H1 (cell line): Measurements from ENCODE around the gene MBNL3. TPM values are rescaled to one million over a fixed set of nuclear protein-coding genes. Genes with fewer than 3 reads are reported as not detected.
A peak's percentile ranks its signal among the peaks of the same experiment; 100 is the strongest.

Source experiments
- CTCF ChIA-PET: fragments of 300-600 bp; sonication (Branson Sonifier 250); formaldehyde crosslinking; loops from one replicate; lab custom pipeline; 2021; ENCODE audit not compliant: partially characterized antibody; lab: Charles Lee
- POLR2A ChIA-PET: fragments of 300-600 bp; sonication (Branson Sonifier 250); formaldehyde crosslinking; loops from one replicate; lab custom pipeline; 2021; ENCODE audit warnings: inconsistent platforms; ENCODE audit not compliant: partially characterized antibody; lab: Charles Lee
- DNase-seq, 2 experiments: peaks; one replicate each; pipeline versions ENCODE4 v3.0.0 to v3.0.0-alpha.2; 2010 to 2022; ENCODE audit warnings: low spot score in 2 of 2, low read depth in 1 of 2, mixed read lengths in 1 of 2
- FAIRE-seq: peaks from 2 replicates; lab custom pipeline; 2011; peaks lifted over from hg19 to GRCh38; lab: Jason Lieb, UNC
- H2AFZ ChIP-seq: 2 replicates; pipeline ENCODE4 v1.8.1; 2012; ENCODE audit warnings: low read length, inconsistent platforms
- H2AK5ac ChIP-seq: 2 replicates; pipeline ENCODE4 v1.6.1; 2013; ENCODE audit warnings: low read depth, low read length
- H2BK120ac ChIP-seq: replicated peaks from 2 replicates; pipeline ENCODE3; 2013; ENCODE audit warnings: low read depth, low read length, inconsistent platforms
- H2BK12ac ChIP-seq: 2 replicates; pipeline ENCODE4 v1.6.1; 2013; ENCODE audit warnings: low read depth, low read length
- H2BK15ac ChIP-seq: 2 replicates; pipeline ENCODE4 v1.6.1; 2013; ENCODE audit warnings: low read length
- H2BK20ac ChIP-seq: 2 replicates; pipeline ENCODE4 v1.6.1; 2013; ENCODE audit warnings: low read length
- H2BK5ac ChIP-seq: 2 replicates; pipeline ENCODE4 v1.6.1; 2013; ENCODE audit warnings: low read depth, low read length
- H3K14ac ChIP-seq: 2 replicates; pipeline ENCODE4 v1.6.1; 2013; ENCODE audit warnings: inconsistent platforms; ENCODE audit not compliant: insufficient read length
- H3K18ac ChIP-seq: 2 replicates; pipeline ENCODE4 v1.6.1; 2013; ENCODE audit warnings: low read length; ENCODE audit errors: extremely low read depth
- H3K23ac ChIP-seq: 2 replicates; pipeline ENCODE4 v1.6.1; 2013; ENCODE audit warnings: inconsistent platforms; ENCODE audit not compliant: insufficient read length
- H3K23me2 ChIP-seq: 2 replicates; pipeline ENCODE4 v1.6.1; 2013; ENCODE audit warnings: low read depth, low read length
- H3K27ac ChIP-seq: 2 replicates; pipeline ENCODE4 v1.6.1; 2011; ENCODE audit warnings: low read depth, low read length, inconsistent platforms
- H3K27me3 ChIP-seq, 4 experiments: replicated peaks in 1 of 4; 1 replicate in 1 of 4; 2 replicates in 3 of 4; pipeline versions ENCODE4 v1.6.1 to v1.8.1; 2011 to 2013; ENCODE audit warnings: low read length in 3 of 4, mild to moderate bottlenecking in 3 of 4, inconsistent platforms in 2 of 4, mixed read lengths in 2 of 4, moderate library complexity in 1 of 4; ENCODE audit not compliant: control insufficient read depth in 3 of 4, insufficient read depth in 3 of 4; ENCODE audit errors: extremely low read depth in 1 of 4
- H3K36me3 ChIP-seq, 4 experiments: 2 replicates each; pipeline versions ENCODE4 v1.6.1 to v1.8.1; 2011 to 2013; ENCODE audit warnings: mild to moderate bottlenecking in 4 of 4, low read length in 3 of 4, moderate library complexity in 2 of 4, control low read depth in 1 of 4, inconsistent platforms in 1 of 4; ENCODE audit not compliant: insufficient read depth in 4 of 4, control insufficient read depth in 2 of 4
- H3K4ac ChIP-seq: replicated peaks from 2 replicates; pipeline ENCODE3; 2013; ENCODE audit warnings: low read length, low read depth, mixed read lengths, inconsistent platforms; ENCODE audit not compliant: insufficient read length
- H3K4me1 ChIP-seq, 4 experiments: replicated peaks in 1 of 4; 1 replicate in 1 of 4; 2 replicates in 3 of 4; pipeline versions ENCODE4 v1.6.1 to v1.8.1; 2011 to 2013; ENCODE audit warnings: low read length in 3 of 4, inconsistent platforms in 2 of 4, mixed read lengths in 1 of 4; ENCODE audit not compliant: insufficient read depth in 4 of 4, control insufficient read depth in 3 of 4
- H3K4me2 ChIP-seq, 2 experiments: 2 replicates each; pipeline versions ENCODE4 v1.6.1 to v1.8.1; 2011 to 2013; ENCODE audit warnings: low read depth in 2 of 2, low read length in 2 of 2, control low read depth in 1 of 2, inconsistent platforms in 1 of 2, mild to moderate bottlenecking in 1 of 2; ENCODE audit not compliant: insufficient read depth in 1 of 2
- H3K4me3 ChIP-seq, 4 experiments: fragments of 200-600, 300-600 bp in 1 of 4; sonication (generic), shearing (Covaris generic), sonication (Bioruptor Twin) in 1 of 4; 2 replicates each; pipeline versions ENCODE4 v1.5.1 to v1.8.1; 2011 to 2016; ENCODE audit warnings: low read length in 4 of 4, low read depth in 3 of 4, control low read depth in 2 of 4, inconsistent platforms in 2 of 4, mild to moderate bottlenecking in 2 of 4, mixed read lengths in 1 of 4, moderate library complexity in 1 of 4; ENCODE audit not compliant: insufficient read depth in 2 of 4; ENCODE audit errors: extremely low read depth in 1 of 4
- H3K56ac ChIP-seq: replicated peaks from 2 replicates; pipeline ENCODE3; 2013; ENCODE audit warnings: low read depth, mild to moderate bottlenecking, mixed read lengths, low read length, inconsistent platforms; ENCODE audit not compliant: insufficient read length
- H3K79me1 ChIP-seq: 2 replicates; pipeline ENCODE4 v1.6.1; 2013; ENCODE audit warnings: low read depth, low read length, control low read depth
- H3K79me2 ChIP-seq, 2 experiments: 2 replicates each; pipeline versions ENCODE4 v1.6.1 to v1.8.1; 2012 to 2013; ENCODE audit warnings: low read length in 2 of 2, mild to moderate bottlenecking in 2 of 2, inconsistent platforms in 1 of 2; ENCODE audit not compliant: insufficient read depth in 2 of 2, control insufficient read depth in 1 of 2
- H3K9ac ChIP-seq, 4 experiments: replicated peaks in 1 of 4; 1 replicate in 1 of 4; 2 replicates in 3 of 4; pipeline versions ENCODE4 v1.6.1 to v1.8.1; 2011 to 2013; ENCODE audit warnings: low read depth in 3 of 4, low read length in 3 of 4, control low read depth in 2 of 4, mild to moderate bottlenecking in 2 of 4, moderate library complexity in 2 of 4, inconsistent platforms in 1 of 4; ENCODE audit errors: extremely low read depth in 1 of 4
- H3K9me3 ChIP-seq, 2 experiments: 2 replicates each; pipeline versions ENCODE4 v1.6.1 to v1.8.1; 2012 to 2013; ENCODE audit warnings: mild to moderate bottlenecking in 2 of 2, moderate library complexity in 2 of 2, control low read depth in 1 of 2, inconsistent platforms in 1 of 2, low read depth in 1 of 2, low read length in 1 of 2, mixed read lengths in 1 of 2; ENCODE audit not compliant: insufficient read depth in 2 of 2
- H4K20me1 ChIP-seq, 2 experiments: replicated peaks in 1 of 2; 2 replicates each; pipeline versions ENCODE3 to v1.8.1; 2011 to 2013; ENCODE audit warnings: inconsistent platforms in 2 of 2, low read length in 2 of 2, mild to moderate bottlenecking in 1 of 2; ENCODE audit not compliant: insufficient read depth in 2 of 2, control insufficient read depth in 1 of 2
- H4K5ac ChIP-seq: 2 replicates; pipeline ENCODE4 v1.6.1; 2013; ENCODE audit warnings: low read length, low read depth, mixed read lengths, inconsistent platforms; ENCODE audit not compliant: insufficient read length
- H4K8ac ChIP-seq: 2 replicates; pipeline ENCODE4 v1.8.0; 2013; ENCODE audit warnings: mild to moderate bottlenecking, moderate library complexity, low read length, inconsistent platforms; ENCODE audit not compliant: insufficient read depth; ENCODE audit errors: extremely low read depth
- H4K91ac ChIP-seq: replicated peaks from 2 replicates; pipeline ENCODE3; 2013; ENCODE audit warnings: low read length, mixed read lengths, inconsistent platforms; ENCODE audit not compliant: insufficient read length
- BCL11A ChIP-seq, 2 experiments: IDR thresholded peaks; one replicate each; pipeline ENCODE4 v1.6.1; 2011; ENCODE audit warnings: low read depth in 2 of 2, low read length in 2 of 2, mild to moderate bottlenecking in 2 of 2
- CEBPB ChIP-seq: IDR thresholded peaks from 2 replicates; pipeline ENCODE4 v1.6.1; 2012; ENCODE audit warnings: low read depth, low read length
- SP1 ChIP-seq: IDR thresholded peaks from 2 replicates; pipeline ENCODE4 v1.6.1; 2011; ENCODE audit warnings: low read depth, low read length
- WGBS, 2 experiments: shearing (Covaris generic) in 1 of 2; methylation state at CpG; one replicate each; pipeline versions ENCODE4 v1.1.6 to v1.1.7; 2013 to 2015; ENCODE audit warnings: low lambda C conversion rate in 2 of 2, mixed read lengths in 2 of 2, inconsistent platforms in 1 of 2, low coverage in 1 of 2, missing lambda C conversion rate in 1 of 2; ENCODE audit not compliant: insufficient replicate concordance in 2 of 2, insufficient coverage in 1 of 2, insufficient read length in 1 of 2; ENCODE audit errors: extremely low coverage in 1 of 2, missing lambda C conversion rate in 1 of 2; 5-methylcytosine and 5-hydroxymethylcytosine counted together
- polyA plus RNA-seq, 7 experiments: library from polyadenylated mRNA; depleted of rRNA in 3 of 7; stranded (reverse) in 5 of 7; unstranded in 2 of 7; fragments of >200 nt in 5 of 7; fragments of 200-250 nt in 2 of 7; gene quantifications; 1 replicate in 5 of 7; 2 replicates in 1 of 7; 4 replicates in 1 of 7; pipeline versions ENCODE4 v1.2.1 to v1.2.3, GENCODE V29; 2011 to 2013; ENCODE audit warnings: missing spikeins in 2 of 7, mixed read lengths in 2 of 7
- total RNA-seq: library from RNA; stranded (reverse); fragmentation: NEBNext Ultra II Directional; extraction: Animal tissue kit (Norgen Biotek cat#: 25700); gene quantifications from 2 replicates; pipeline ENCODE4 v1.2.1, GENCODE V29; 2021
- TF ChIP-seq, protein P1 (sequence below): IDR thresholded peaks from 2 replicates; pipeline ENCODE4 v1.6.1; 2012; ENCODE audit warnings: inconsistent platforms

MBNL3 gene
- total and polyA plus RNA-seq, 2 of the 8 experiments (the other 6 are each of a cell fraction or from before 2014, with no cell fraction given) = 3.5 to 4.3 TPM

DNA sequence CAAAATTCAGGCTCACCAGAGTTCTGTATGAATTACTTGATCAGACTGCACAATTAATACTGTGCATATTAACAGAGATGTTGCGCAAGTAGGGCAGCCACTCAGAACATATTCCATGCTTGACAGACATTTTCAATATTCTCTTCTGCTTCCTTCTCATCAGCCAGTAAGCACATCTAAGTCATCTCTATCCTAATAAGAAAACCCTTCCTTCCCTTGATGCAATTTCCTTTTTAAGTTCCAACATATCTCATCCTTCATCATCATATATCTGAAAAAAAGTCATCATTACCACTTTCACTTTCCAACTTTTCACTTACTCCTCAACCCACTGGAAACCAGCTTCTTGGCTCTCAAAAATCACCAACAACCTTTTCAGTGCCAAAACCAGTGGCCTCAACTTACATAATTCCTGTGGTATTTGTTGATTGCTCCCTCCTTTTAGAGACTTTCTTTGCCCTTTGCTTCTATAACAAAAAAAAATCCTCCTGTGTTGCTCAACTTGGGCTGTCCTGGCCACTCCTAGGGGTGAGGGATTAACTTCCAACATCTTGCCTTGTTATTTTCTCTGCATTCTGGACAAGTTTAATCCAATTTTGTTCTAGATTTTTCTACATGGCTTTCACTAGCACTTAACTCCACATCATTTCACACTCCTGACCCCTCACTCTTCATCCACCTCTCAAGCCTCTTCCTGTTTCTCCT lies 14.1 kb downstream of the MBNL3 start:
- FAIRE-seq (no peak), DNase-seq (no peak)
- no peak overlapping the region for H4K5ac ChIP-seq
- no peaks in the 10 kb centered on the region for H3K79me2 ChIP-seq
- no peaks in the 10 kb centered on the region for H3K79me1 ChIP-seq
- no peak overlapping the region for H3K18ac ChIP-seq
- H2BK15ac ChIP-seq = no peak overlapping the region
- no peaks in the 10 kb centered on the region for H3K27me3 ChIP-seq
- no peak for TF ChIP-seq BCL11A (IDR thresholded peaks at IDR 0.05; ENCODE audit: low read depth in 2 of 2, low read length in 2 of 2)
- TF ChIP-seq, protein P1, sequence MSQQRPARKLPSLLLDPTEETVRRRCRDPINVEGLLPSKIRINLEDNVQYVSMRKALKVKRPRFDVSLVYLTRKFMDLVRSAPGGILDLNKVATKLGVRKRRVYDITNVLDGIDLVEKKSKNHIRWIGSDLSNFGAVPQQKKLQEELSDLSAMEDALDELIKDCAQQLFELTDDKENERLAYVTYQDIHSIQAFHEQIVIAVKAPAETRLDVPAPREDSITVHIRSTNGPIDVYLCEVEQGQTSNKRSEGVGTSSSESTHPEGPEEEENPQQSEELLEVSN = no peak
- TF ChIP-seq SP1 = no peak
- TF ChIP-seq CEBPB = peak; percentile 46; the same call in 1 of the 2 replicates
- CTCF ChIA-PET = no interaction called here
- H4K8ac ChIP-seq = no peak overlapping the region
- H2BK20ac ChIP-seq = no peak overlapping the region
- H3K14ac ChIP-seq = no peak overlapping the region
- no peaks in the 10 kb centered on the region for H4K20me1 ChIP-seq
- WGBS, 2 experiments = 100% methylated on average over 1 of the region's 1 CpG; no CpG with 5 or more reads in 1 of the 2 experiments
- H3K27ac ChIP-seq = no peak overlapping the region
- H3K9ac ChIP-seq = no peak overlapping the region
- no peak overlapping the region for H3K4ac ChIP-seq
- POLR2A ChIA-PET = no interaction called here
- H2BK12ac ChIP-seq = no peak overlapping the region
- no peak overlapping the region for H3K23ac ChIP-seq
- no peak overlapping the region for H4K91ac ChIP-seq
- no peak overlapping the region for H3K4me3 ChIP-seq
- no peak overlapping the region for H2BK120ac ChIP-seq
- no peak overlapping the region for H3K56ac ChIP-seq
- H2AK5ac ChIP-seq = no peak overlapping the region
- H3K23me2 ChIP-seq = no peaks in the 10 kb centered on the region
- no peak overlapping the region for H2AFZ ChIP-seq
- H3K4me1 ChIP-seq = no peaks in the 10 kb centered on the region; a peak in 2 of 7 replicates
- no peak overlapping the region for H3K4me2 ChIP-seq
- H3K36me3 ChIP-seq = no peaks in the 10 kb centered on the region
- H2BK5ac ChIP-seq = no peak overlapping the region
- H3K9me3 ChIP-seq = no peaks in the 10 kb centered on the region
